ENCODE results near the gene ATP5IF1. TPM values are rescaled to one million over a fixed set of nuclear protein-coding genes. Genes with fewer than 3 reads are reported as not detected.

The ATP5IF1 gene
- total and polyA plus RNA-seq, 9 of the 15 experiments (the other 6 are each of a cell fraction or from before 2014, with no cell fraction given): 292 to 1,422 (median 388) TPM

- no peaks in the 10 kb centered on the region for H3K9me3 ChIP-seq (replicated peaks; ENCODE audit: control insufficient read depth, insufficient read depth, low read depth, low read length)
- H3K27me3 ChIP-seq (ENCODE audit: control insufficient read depth in 2 of 2, insufficient read depth in 2 of 2, low read length in 2 of 2): no peaks in the 10 kb centered on the region
- TF ChIP-seq ZNF717 (CRISPR knock-in tag; IDR thresholded peaks at IDR 0.05) (no peak), MLLT1 (IDR thresholded peaks at IDR 0.05) (0 out of 4 replicates have a peak, but pooled peaks of 1 of the 2 experiments have one; percentile 23), POLR2A (conservative IDR thresholded peaks at IDR 0.05) (peak; percentile 42), SNRNP70 (optimal IDR thresholded peaks at IDR 0.05; ENCODE audit: low read depth, low read length) (no peak), MYNN (IDR thresholded peaks at IDR 0.05) (peak; percentile 36; the same call in 1 of the 2 replicates), MYNN (CRISPR knock-in tag; IDR thresholded peaks at IDR 0.05) (no peak)
- POLR2A ChIA-PET: interaction anchor here (0.7 to 2.5 kb wide), 3 partner anchors 11 to 112 kb away, joined by 3 to 7 read pairs (median 3); no protein-coding TSS in a partner anchor
- ATAC-seq (no peak), DNase-seq (ENCODE audit: extremely low read depth in 1 of 4, low spot score in 3 of 4) (peak in 1 of 4 experiments; percentile 5), FAIRE-seq (no peak)
- CTCF ChIA-PET (ENCODE audit: low intra/inter-chr PET ratio): no interaction called here
- H3K79me2 ChIP-seq (ENCODE audit: control insufficient read depth, insufficient read depth, low read length): no peaks in the 10 kb centered on the region
- no TSS peak for BruUV-seq (replicated peaks)
- no peak overlapping the region for H3K4me2 ChIP-seq (ENCODE audit: insufficient read depth, low read length)
- WGBS (ENCODE audit: insufficient coverage, low coverage, missing lambda C conversion rate): 78% methylated on average over 9 of the region's 12 CpGs
- H4K20me1 ChIP-seq (replicated peaks; ENCODE audit: control insufficient read depth, insufficient read depth, low read length): no peaks in the 10 kb centered on the region
- peaks cover 47% of the 10 kb centered on the region for H3K36me3 ChIP-seq (ENCODE audit: control insufficient read depth, insufficient read depth, low read length)
- H2AFZ ChIP-seq (ENCODE audit: low read depth, low read length): no peak overlapping the region
- no peaks in the 10 kb centered on the region for H3K9me1 ChIP-seq (ENCODE audit: control insufficient read depth, insufficient read depth, low read length)
- intact Hi-C loops (cut with micrococcal nuclease) (no loop called here), in situ Hi-C loops (cut with MboI) (loop anchor here (10.0 kb wide), 1 partner anchor 333 kb away; no protein-coding TSS in a partner anchor)
- peak overlapping the region in 1 of 2 experiments; percentile 57; a peak in 1 of 4 replicates for H3K9ac ChIP-seq (ENCODE audit: insufficient read depth in 1 of 2, low read depth in 2 of 2, low read length in 2 of 2)
- H3K4me3 ChIP-seq: no peak overlapping the region
- H3K4me1 ChIP-seq (replicated peaks in 1 of 2; ENCODE audit: control insufficient read depth in 2 of 2, insufficient read depth in 2 of 2, low read length in 2 of 2): peaks cover 15% of the 10 kb centered on the region in 2 experiments
- no peak overlapping the region; the same call in 2 of the 3 replicates for H3K27ac ChIP-seq (ENCODE audit: extremely low read depth, low read depth, low read length)
Observed at GRCh38 chr1:28197682-28198415, 38.1 kb upstream of the ATP5IF1 start.

Data from K562 (cell line).